ENCODE measurements around the gene STK32C.
"Not testable (repeated sequence)": the region's sequence is repeated elsewhere in the genome, so short reads cannot be mapped to it uniquely, and the experiment has no call there.

The STK32C gene

GRCh38 chr10:132314881-132315280 lies 7.1 kb upstream of the STK32C start:
- not testable (repeated sequence) for DNase-seq

- DNase-seq = no peak
Measured at GRCh38 chr10:132314336-132314735, 6.6 kb upstream of the STK32C start.

DNA sequence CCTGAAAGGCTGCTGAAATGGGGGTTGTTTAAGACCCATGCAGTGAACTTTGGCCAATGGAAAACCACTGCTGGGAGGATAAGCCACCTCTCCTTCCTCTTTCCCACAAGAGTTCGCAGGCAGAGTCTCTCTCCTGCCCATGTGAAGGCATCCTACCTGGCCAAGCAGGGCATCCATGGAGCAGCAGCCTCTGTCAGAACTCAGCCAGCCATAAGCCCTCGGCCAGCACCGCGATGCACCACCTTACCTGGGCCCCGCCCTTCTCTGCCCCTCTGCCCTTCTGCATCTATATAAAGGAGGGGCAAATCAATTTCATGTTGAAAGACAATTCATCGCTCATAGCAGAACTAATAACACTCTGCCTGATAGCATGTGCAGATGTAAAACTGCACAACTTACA lies 6.1 kb upstream of the STK32C start:
- DNase-seq = no peak

DNA sequence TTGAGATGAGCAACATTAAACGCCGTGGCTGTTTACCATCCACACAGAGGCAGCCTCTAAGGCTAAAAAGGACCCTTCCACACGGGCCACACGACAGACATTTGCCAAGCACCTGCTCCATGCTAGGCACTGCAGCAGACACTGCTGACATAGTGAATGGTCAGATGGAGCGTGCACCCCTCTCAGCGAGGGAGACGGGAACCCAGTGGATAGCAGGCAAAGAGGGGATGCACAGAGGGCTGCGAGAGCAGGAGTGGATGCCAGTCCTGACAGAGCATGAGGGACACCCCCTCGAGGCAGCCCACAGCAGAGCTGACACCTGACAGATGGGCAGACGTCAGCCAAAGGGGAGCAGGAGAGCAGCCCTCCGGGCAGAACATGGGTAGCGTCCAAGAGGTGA lies 5.6 kb upstream of the STK32C start:
- DNase-seq = no peak

DNA sequence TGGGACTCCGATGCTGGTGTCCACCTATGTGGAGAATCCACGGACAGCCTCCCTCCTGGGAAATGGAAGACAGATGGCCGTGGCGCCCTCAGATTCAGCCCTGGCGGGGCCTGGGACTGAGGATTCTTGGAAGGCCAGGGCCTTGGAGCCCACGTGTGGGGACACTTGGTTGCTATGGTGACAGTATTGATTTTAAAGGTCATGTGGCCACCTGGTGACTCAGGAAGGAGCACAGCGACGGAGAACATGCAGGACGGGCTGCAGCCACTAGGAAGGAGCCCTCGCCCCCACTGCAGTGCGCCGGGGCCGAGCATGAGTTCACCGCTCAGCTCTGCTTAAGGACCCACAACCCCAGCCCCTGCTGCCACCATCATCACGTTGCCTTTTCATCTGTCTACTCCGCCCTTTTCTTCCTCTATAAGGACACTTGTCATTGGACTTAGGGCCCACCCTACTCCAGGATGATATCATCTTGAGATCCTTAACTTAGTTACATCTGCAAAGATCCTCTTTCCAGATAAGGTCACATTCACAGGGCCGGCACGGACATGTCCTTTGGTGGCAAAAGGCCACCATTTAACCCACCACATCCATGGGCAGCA lies 3.7 kb upstream of the STK32C start:
- DNase-seq = peak; percentile 68

DNA sequence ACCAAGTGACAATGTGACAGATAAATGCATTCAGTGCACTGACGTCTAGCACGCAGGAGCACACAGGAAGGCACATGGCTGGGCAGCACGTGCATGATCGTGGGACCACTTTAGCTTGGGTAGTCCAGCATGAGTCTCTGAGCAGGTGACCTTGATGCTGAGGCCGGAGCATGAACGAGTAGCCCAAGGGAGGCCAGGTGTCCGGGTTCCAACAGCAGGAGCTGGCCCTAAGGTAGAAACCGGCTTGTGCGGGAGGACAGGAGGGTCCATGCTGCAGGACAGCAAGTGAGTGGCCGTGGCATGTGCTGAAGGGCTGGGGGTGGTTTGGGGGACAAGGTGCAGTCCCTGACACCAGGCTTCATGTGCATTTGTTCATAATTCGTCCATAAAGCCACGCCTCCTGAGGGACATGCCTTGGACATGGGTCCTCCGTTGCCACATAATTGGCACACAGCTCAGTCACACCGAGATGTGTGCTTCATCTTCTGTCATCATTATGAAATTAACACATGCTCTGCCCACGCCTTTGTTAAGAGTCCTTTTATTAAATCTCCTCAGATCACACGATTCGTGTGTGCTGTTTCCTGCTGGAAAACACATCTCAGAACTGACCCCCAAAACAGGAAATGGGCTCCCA lies 3.1 kb upstream of the STK32C start:
- DNase-seq = no peak

- no peak for DNase-seq
Measured at GRCh38 chr10:132309879-132310591, 2.3 kb upstream of the STK32C start.

GRCh38 chr10:132309471-132309865 lies 1.7 kb upstream of the STK32C start:
- no peak for DNase-seq

- DNase-seq = no peak
Measured at GRCh38 chr10:132308587-132309470, 1.1 kb upstream of the STK32C start.

DNA sequence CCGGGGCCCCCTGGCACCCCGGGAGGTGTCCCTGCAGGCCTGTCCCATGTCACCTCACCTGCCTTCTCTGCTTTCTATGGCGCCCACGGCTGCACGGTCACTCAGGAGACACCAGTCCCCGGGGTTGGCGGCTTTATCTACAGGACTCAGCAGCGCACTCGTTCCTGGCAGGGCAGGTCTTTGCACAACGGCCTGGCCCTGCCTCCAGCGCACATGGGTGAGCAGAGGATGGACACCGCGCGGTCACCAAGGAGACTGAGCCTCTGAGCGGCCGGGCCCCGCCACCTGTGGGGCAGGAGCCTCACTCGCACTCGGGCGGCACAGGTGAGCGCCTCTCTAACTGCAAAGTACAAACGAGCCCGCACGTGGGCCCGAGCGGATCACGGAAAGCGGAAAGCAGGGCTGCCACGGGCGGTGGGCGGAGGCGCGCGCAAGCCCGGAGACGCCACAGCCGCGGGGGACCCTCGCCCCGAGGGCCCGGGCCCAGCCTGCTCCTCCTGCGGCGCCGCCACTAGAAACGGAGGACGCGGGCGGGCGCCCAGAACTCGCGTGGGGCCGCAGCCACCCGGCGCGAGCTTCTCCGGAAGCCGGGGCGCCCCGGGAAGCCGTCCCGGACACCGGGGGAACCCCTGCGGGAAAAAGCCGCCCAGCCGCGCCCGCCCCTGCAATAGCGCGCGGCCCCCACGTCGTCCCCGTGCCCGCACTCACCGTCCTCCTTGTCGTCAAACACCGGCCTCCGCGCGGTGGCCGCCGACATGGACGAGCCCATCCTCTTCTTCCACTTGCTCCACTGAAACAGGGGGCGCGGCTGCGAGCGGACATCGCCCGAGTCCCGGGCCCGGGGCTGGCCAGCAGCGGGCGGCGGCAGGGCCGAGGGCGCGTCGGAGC lies 642 bp downstream of the STK32C start:
- peak; percentile 13 for DNase-seq

DNA sequence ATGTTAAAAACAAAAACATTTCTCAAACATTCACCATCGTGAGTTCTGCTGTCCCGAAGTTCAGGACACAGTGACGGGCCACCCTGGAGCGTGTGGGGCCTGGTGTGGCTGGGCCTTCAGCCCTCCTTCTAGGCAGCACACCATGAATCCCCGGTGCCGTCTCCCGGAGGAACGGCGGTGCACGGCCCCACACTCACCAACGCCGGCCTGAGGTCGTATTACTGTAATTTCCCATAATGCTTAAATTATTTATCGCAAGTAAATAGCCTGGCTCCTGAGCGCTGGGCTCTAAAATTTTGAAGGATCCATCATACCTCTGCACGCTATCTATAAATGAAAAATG lies 1.4 kb downstream of the STK32C start:
- no peak for DNase-seq

GRCh38 chr10:132305654-132306342 lies 2.0 kb downstream of the STK32C start:
- DNase-seq = no peak

- DNase-seq = no peak
Measured at GRCh38 chr10:132304756-132305509, 2.8 kb downstream of the STK32C start.

- no peak for DNase-seq
Measured at GRCh38 chr10:132303361-132304115, 4.2 kb downstream of the STK32C start.

DNA sequence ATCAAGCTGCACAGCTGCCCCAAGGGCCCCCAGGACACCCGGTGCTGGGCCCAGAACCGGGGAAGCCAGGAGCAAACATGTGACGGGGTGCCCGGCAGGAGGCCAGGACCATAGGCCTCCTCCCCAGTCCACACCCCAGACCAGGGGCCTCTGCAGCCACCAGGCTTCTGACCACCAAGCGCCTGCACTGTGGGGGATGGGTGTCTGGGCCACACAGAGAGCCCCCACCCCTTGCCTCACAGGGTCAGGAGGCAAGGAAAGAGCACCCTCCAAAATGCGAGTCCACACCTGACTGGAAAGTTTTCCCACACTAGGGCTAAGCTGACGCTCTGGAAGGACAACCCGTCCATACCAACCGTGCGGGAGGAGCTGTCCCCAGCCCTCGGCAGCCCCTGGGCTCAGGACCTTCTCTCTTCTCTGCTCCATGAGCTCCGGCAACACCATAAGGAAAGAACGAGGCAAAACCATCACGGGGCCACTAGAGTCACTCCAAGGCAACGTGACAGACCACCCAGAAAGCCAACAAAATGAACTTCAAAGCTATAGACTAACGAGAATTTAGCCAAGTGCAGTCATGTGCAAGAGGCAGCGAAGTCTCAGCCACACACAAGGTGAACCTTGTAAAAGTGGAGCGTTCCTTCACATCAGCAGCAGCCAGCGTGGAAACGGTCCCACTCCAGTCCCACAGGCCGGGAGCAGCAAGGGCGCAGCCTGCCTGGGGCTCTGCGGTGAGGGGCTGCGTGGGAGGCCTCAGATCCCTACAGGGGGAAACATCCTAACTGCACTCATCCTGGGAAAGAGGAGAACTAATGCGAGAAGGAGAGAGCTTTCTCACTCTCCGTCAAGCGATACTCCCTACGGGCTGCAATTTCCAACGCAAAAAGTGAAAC lies 5.1 kb downstream of the STK32C start:
- no peak for DNase-seq

DNA sequence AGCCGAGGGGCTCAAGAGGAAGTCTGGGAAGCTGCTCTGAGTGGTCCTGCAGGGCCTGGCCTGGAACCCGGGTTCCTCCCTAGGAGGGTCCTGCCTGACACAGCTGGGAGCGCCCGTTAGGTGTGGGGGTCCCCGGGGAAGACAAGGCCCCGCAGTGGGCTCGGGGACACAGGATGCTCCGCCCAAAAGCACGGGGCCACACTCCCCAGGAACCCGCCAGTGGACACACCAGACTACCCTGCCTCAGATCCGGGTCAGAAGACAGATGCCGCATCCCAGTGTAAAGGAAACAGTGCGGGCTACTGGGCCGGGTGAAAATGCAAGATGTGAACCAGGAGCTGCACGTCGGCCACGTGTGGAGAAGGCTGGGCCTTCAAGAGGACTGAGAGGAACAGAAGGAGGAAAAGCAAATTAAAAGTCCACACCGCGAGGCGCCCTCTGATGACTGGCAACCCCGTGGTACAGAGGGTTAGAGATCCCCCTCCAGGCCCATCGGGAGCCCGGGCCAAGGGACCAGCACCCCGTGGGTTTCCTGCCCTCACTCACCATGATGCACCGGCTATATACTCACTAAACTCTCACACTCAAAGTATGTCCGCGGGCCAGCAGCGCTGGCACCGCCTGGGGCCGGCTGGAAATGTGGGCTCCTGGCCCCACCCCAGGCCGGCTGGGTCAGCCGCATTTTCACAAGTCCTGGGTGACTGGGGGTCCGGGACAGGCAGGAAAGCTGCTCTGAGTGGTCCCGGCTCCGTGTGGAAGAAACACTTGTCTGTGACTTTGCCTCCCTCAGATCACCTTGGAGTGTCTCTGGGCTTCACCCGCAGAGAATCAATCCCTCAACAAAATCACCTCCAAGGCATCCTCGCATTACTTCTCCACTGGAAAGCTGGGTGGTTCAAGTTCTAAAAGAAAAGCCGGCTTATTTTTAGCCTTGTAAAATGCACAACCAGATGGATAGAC lies 6.1 kb downstream of the STK32C start:
- no peak for DNase-seq

DNA sequence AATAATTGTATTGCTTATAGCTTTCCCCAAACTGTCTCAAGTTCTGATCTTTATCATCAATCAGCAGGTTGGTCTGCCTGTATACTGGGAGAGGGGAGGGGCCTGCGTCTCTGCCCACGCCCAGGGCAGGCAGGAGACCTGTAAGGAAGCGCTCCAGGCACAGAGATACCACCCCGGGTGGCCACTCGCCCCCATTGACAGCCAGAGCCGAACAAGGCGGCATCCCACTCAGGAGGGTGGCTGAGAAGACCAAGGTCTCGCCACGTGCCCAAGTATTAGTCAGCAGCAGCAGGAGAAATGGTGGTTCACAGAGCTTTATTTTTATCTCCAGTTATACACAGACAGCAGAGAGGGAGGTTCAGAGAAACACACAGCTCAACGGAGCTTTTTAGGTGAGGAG lies 7.2 kb downstream of the STK32C start:
- DNase-seq = no peak
